ENCODE data around the gene MPZL1.
"Not testable (repeated sequence)": the region's sequence is repeated elsewhere in the genome, so short reads cannot be mapped to it uniquely, and the experiment has no call there.

Gene MPZL1

GRCh38 chr1:167776616-167777268, 55.0 kb downstream of the MPZL1 start:
- no peak for DNase-seq (ENCODE audit: low read depth in 2 of 2)

GRCh38 chr1:167777269-167777650, 55.5 kb downstream of the MPZL1 start:
- DNase-seq (ENCODE audit: low read depth in 2 of 2), result no peak

- DNase-seq (ENCODE audit: low read depth in 2 of 2), result no peak
These were observed 59.8 kb downstream of the MPZL1 start for GRCh38 chr1:167781558-167781957.

- DNase-seq (ENCODE audit: low read depth in 2 of 2), result no peak
These were observed 61.2 kb downstream of the MPZL1 start for GRCh38 chr1:167782946-167783345.

- no peak for DNase-seq (ENCODE audit: low read depth in 2 of 2)
These were observed 63.2 kb downstream of the MPZL1 start for GRCh38 chr1:167784876-167785550.

- no peak for DNase-seq (ENCODE audit: low read depth in 2 of 2)
These were observed 64.7 kb downstream of the MPZL1 start for GRCh38 chr1:167786502-167786901.

- no peak for DNase-seq (ENCODE audit: low read depth in 2 of 2)
These were observed 67.7 kb downstream of the MPZL1 start for GRCh38 chr1:167789501-167789900.

GRCh38 chr1:167790117-167790516, 68.3 kb downstream of the MPZL1 start:
- no peak for DNase-seq (ENCODE audit: low read depth in 2 of 2)

- no peak for DNase-seq (ENCODE audit: low read depth in 2 of 2)
These were observed 69.8 kb downstream of the MPZL1 start for GRCh38 chr1:167791281-167792187.

- no peak for DNase-seq (ENCODE audit: low read depth in 2 of 2)
These were observed 70.4 kb downstream of the MPZL1 start for GRCh38 chr1:167792188-167792565.

- no peak for DNase-seq (ENCODE audit: low read depth in 2 of 2)
These were observed 72.3 kb downstream of the MPZL1 start for GRCh38 chr1:167794043-167794442.

- DNase-seq (ENCODE audit: low read depth in 2 of 2), result no peak
These were observed 74.3 kb downstream of the MPZL1 start for GRCh38 chr1:167795810-167796740.

- no peak for DNase-seq (ENCODE audit: low read depth in 2 of 2)
These were observed 75.2 kb downstream of the MPZL1 start for GRCh38 chr1:167797015-167797414.

GRCh38 chr1:167798952-167799351, 77.2 kb downstream of the MPZL1 start:
- DNase-seq (ENCODE audit: low read depth in 2 of 2), result no peak

GRCh38 chr1:167799747-167800146, 78.0 kb downstream of the MPZL1 start:
- no peak for DNase-seq (ENCODE audit: low read depth in 2 of 2)

- DNase-seq (ENCODE audit: low read depth in 2 of 2), result no peak
These were observed 78.5 kb downstream of the MPZL1 start for GRCh38 chr1:167800251-167800650.

GRCh38 chr1:167802235-167802634, 80.5 kb downstream of the MPZL1 start:
- DNase-seq (ENCODE audit: low read depth in 2 of 2), result no peak

GRCh38 chr1:167803358-167804207, 81.8 kb downstream of the MPZL1 start:
- DNase-seq (ENCODE audit: low read depth in 2 of 2), result peak; percentile 63 to 84

- no peak for DNase-seq (ENCODE audit: low read depth in 2 of 2)
These were observed 83.3 kb downstream of the MPZL1 start for GRCh38 chr1:167805041-167805556.

GRCh38 chr1:167806235-167806634, 84.5 kb downstream of the MPZL1 start:
- not testable (repeated sequence) for DNase-seq (ENCODE audit: low read depth in 2 of 2)
